Keratinocyte (primary cell): Measurements from ENCODE around the gene SHMT2. TPM values are rescaled to one million over a fixed set of nuclear protein-coding genes. Genes with fewer than 3 reads are reported as not detected.

Source experiments
- DNase-seq: peaks from one replicate; pipeline ENCODE4 v3.0.0-alpha.2; 2011; ENCODE audit warnings: low read depth, missing footprints, low spot score
- FAIRE-seq: peaks from 2 replicates; lab custom pipeline; 2011; peaks lifted over from hg19 to GRCh38; lab: Jason Lieb, UNC
- H2AFZ ChIP-seq: 2 replicates; pipeline ENCODE4 v1.6.0; 2012; ENCODE audit warnings: low read length, control low read depth, inconsistent platforms; ENCODE audit not compliant: control insufficient read depth
- H3K27ac ChIP-seq: 2 replicates; pipeline ENCODE4 v1.5.1; 2011; ENCODE audit warnings: low read length; ENCODE audit not compliant: control insufficient read depth, insufficient read depth
- H3K27me3 ChIP-seq: 3 replicates; pipeline ENCODE4 v1.6.0; 2011; ENCODE audit warnings: low read length; ENCODE audit not compliant: control insufficient read depth, insufficient read depth; ENCODE audit errors: extremely low read depth
- H3K36me3 ChIP-seq, 2 experiments: 2 replicates in 1 of 2; 3 replicates in 1 of 2; pipeline ENCODE4 v1.5.1; 2011; ENCODE audit warnings: low read length in 2 of 2, mild to moderate bottlenecking in 1 of 2; ENCODE audit not compliant: control insufficient read depth in 2 of 2, insufficient read depth in 2 of 2; ENCODE audit errors: extremely low read depth in 1 of 2
- H3K4me1 ChIP-seq: 3 replicates; pipeline ENCODE4 v1.5.1; 2011; ENCODE audit warnings: low read length; ENCODE audit not compliant: control insufficient read depth, insufficient read depth; ENCODE audit errors: extremely low read depth
- H3K4me2 ChIP-seq: 3 replicates; pipeline ENCODE4 v1.6.0; 2011; ENCODE audit warnings: low read depth, low read length; ENCODE audit not compliant: control insufficient read depth, insufficient read depth; ENCODE audit errors: extremely low read depth
- H3K4me3 ChIP-seq, 3 experiments: fragments of 200-600 bp in 1 of 3; sonication (generic) in 1 of 3; 2 replicates in 2 of 3; 3 replicates in 1 of 3; pipeline ENCODE4 v1.5.1; 2011 to 2016; ENCODE audit warnings: low read length in 3 of 3, mild to moderate bottlenecking in 3 of 3, control low read depth in 2 of 3, inconsistent platforms in 1 of 3, low read depth in 1 of 3, mixed read lengths in 1 of 3, mixed run types in 1 of 3, moderate library complexity in 1 of 3; ENCODE audit not compliant: control insufficient read depth in 2 of 3, insufficient read depth in 2 of 3; ENCODE audit errors: extremely low read depth in 1 of 3
- H3K79me2 ChIP-seq: 2 replicates; pipeline ENCODE4 v1.6.0; 2012; ENCODE audit warnings: low read length; ENCODE audit not compliant: control insufficient read depth, insufficient read depth
- H3K9ac ChIP-seq: 3 replicates; pipeline ENCODE4 v1.6.0; 2011; ENCODE audit warnings: low read length; ENCODE audit not compliant: control insufficient read depth, insufficient read depth; ENCODE audit errors: extremely low read depth
- H3K9me1 ChIP-seq: 3 replicates; pipeline ENCODE4 v1.6.0; 2011; ENCODE audit warnings: low read length; ENCODE audit not compliant: control insufficient read depth, insufficient read depth; ENCODE audit errors: extremely low read depth
- H3K9me3 ChIP-seq: 2 replicates; pipeline ENCODE4 v1.5.1; 2012; ENCODE audit warnings: low read depth, low read length; ENCODE audit not compliant: control insufficient read depth
- H4K20me1 ChIP-seq: 3 replicates; pipeline ENCODE4 v1.6.0; 2011; ENCODE audit warnings: low read length; ENCODE audit not compliant: control insufficient read depth, insufficient read depth; ENCODE audit errors: extremely low read depth
- CTCF ChIP-seq, 3 experiments: IDR thresholded peaks in 1 of 3; conservative IDR thresholded peaks in 1 of 3; optimal IDR thresholded peaks in 1 of 3; 2 replicates in 2 of 3; 3 replicates in 1 of 3; pipeline versions ENCODE3 to v1.5.1; 2011; ENCODE audit warnings: low read length in 3 of 3, mild to moderate bottlenecking in 3 of 3, moderate library complexity in 2 of 3, control low read depth in 1 of 3, inconsistent platforms in 1 of 3; ENCODE audit not compliant: insufficient read depth in 2 of 3; ENCODE audit errors: extremely low read depth in 1 of 3
- EZH2 ChIP-seq: IDR thresholded peaks from one replicate; pipeline ENCODE4 v1.6.1; 2012; ENCODE audit warnings: inconsistent platforms, mild to moderate bottlenecking, low read length, moderate library complexity
- dilution Hi-C: fragments of 300-500 bp; cut with MboI; formaldehyde crosslinking; loops from one replicate; pipeline ENCODE4 v1.7.0; 2020; ENCODE audit warnings: low sequenced_read_pairs; ENCODE audit not compliant: extremely low pct_ligation_motif_present
- polyA plus RNA-seq, 5 experiments: library from polyadenylated mRNA; depleted of rRNA in 3 of 5; stranded (reverse) in 3 of 5; stranded (forward) in 1 of 5; unstranded in 1 of 5; fragments of >200 nt; gene quantifications; 1 replicate in 1 of 5; 2 replicates in 3 of 5; 3 replicates in 1 of 5; pipeline versions ENCODE4 v1.2.1 to v1.2.3, GENCODE V29; 2011 to 2012; ENCODE audit warnings: missing spikeins in 2 of 5, low read depth in 1 of 5, low replicate concordance in 1 of 5

The SHMT2 gene
- polyA plus RNA-seq, 1 donor (not counting 4 experiments of a cell fraction or from before 2014, with no cell fraction given) = 128 TPM

GRCh38 chr12:57218030-57218853 lies 11.3 kb upstream of the SHMT2 start:
- TF ChIP-seq CTCF (optimal IDR thresholded peaks at IDR 0.05 in 1 of 3, IDR thresholded peaks at IDR 0.05 in 1 of 3, conservative IDR thresholded peaks at IDR 0.05 in 1 of 3; ENCODE audit: extremely low read depth in 1 of 3, insufficient read depth in 2 of 3, low read length in 3 of 3) (no peak), EZH2 (peak; percentile 0)
- FAIRE-seq (peak; percentile 20), DNase-seq (no peak)
- Histone ChIP-seq H3K4me3 (no peak overlapping the region), H3K9ac (no peak overlapping the region), H2AFZ (no peak overlapping the region), H3K79me2 (no peaks in the 10 kb centered on the region), H3K4me2 (no peak overlapping the region), H4K20me1 (no peaks in the 10 kb centered on the region), H3K27ac (no peak overlapping the region), H3K4me1 (peaks cover 38% of the 10 kb centered on the region), H3K9me3 (no peaks in the 10 kb centered on the region), H3K27me3 (peaks cover 61% of the 10 kb centered on the region), H3K36me3 (no peaks in the 10 kb centered on the region), H3K9me1 (no peaks in the 10 kb centered on the region)
- dilution Hi-C loops = no loop called here

GRCh38 chr12:57219205-57219992 lies 10.1 kb upstream of the SHMT2 start:
- Histone ChIP-seq H3K27me3 (peaks cover 61% of the 10 kb centered on the region), H3K4me3 (no peak overlapping the region), H3K4me1 (peaks cover 29% of the 10 kb centered on the region), H3K79me2 (no peaks in the 10 kb centered on the region), H3K9me3 (no peaks in the 10 kb centered on the region), H4K20me1 (no peaks in the 10 kb centered on the region), H3K9me1 (no peaks in the 10 kb centered on the region), H3K27ac (no peak overlapping the region), H3K9ac (no peak overlapping the region), H3K4me2 (no peak overlapping the region), H2AFZ (no peak overlapping the region), H3K36me3 (no peaks in the 10 kb centered on the region)
- TF ChIP-seq EZH2 (peak; percentile 25), CTCF (optimal IDR thresholded peaks at IDR 0.05 in 1 of 3, IDR thresholded peaks at IDR 0.05 in 1 of 3, conservative IDR thresholded peaks at IDR 0.05 in 1 of 3; ENCODE audit: extremely low read depth in 1 of 3, insufficient read depth in 2 of 3, low read length in 3 of 3) (no peak)
- DNase-seq (no peak), FAIRE-seq (no peak)
- dilution Hi-C loops = no loop called here
